RWPE2 (cell line): ENCODE results near the gene FAM187B.

Experiments
- ATAC-seq: fragments of 200-7000 bp; cut with Tn5 transposase; 3 replicates; pipeline ENCODE4 v1.9.1; 2021; ENCODE audit warnings: low read depth
- DNase-seq: peaks from one replicate; pipeline ENCODE4 v3.0.0-alpha.2; 2020; ENCODE audit warnings: low spot score
- H3K27ac ChIP-seq: fragments of 450-650 bp; 2 replicates; pipeline ENCODE4 v1.5.1; 2017; ENCODE audit warnings: mild to moderate bottlenecking; ENCODE audit not compliant: poor library complexity, severe bottlenecking
- H3K27me3 ChIP-seq: fragments of 250-450 bp; sonication (Bioruptor Pico); 2 replicates; pipeline ENCODE4 v1.5.1; 2021; ENCODE audit warnings: mild to moderate bottlenecking, moderate library complexity; ENCODE audit not compliant: insufficient read depth, poor library complexity, severe bottlenecking
- H3K36me3 ChIP-seq: fragments of 250-450 bp; sonication (Bioruptor Pico); 2 replicates; pipeline ENCODE4 v1.5.1; 2020; ENCODE audit warnings: low read depth, mild to moderate bottlenecking, moderate library complexity
- H3K4me1 ChIP-seq: fragments of 250-450 bp; sonication (Bioruptor Pico); 2 replicates; pipeline ENCODE4 v1.5.1; 2021; ENCODE audit warnings: mild to moderate bottlenecking, moderate library complexity; ENCODE audit not compliant: insufficient read depth, poor library complexity, severe bottlenecking
- H3K4me3 ChIP-seq: fragments of 250-450 bp; sonication (Bioruptor Pico); 2 replicates; pipeline ENCODE4 v1.5.1; 2021; ENCODE audit warnings: mild to moderate bottlenecking, moderate library complexity; ENCODE audit not compliant: severe bottlenecking
- H3K9me3 ChIP-seq: fragments of 250-450 bp; sonication (Bioruptor Pico); 2 replicates; pipeline ENCODE4 v1.5.1; 2021; ENCODE audit warnings: mild to moderate bottlenecking, moderate library complexity; ENCODE audit not compliant: severe bottlenecking
- CTCF ChIP-seq: fragments of 450-650 bp; IDR thresholded peaks from one replicate; pipeline ENCODE4 v1.5.1; 2017; ENCODE audit warnings: mild to moderate bottlenecking, moderate library complexity; ENCODE audit not compliant: poor library complexity, severe bottlenecking

Gene FAM187B

GRCh38 chr19:35195830-35196229 lies 32.7 kb downstream of the FAM187B start:
- H3K27me3 ChIP-seq: no peaks in the 10 kb centered on the region
- no peak overlapping the region for H3K27ac ChIP-seq
- H3K9me3 ChIP-seq: no peaks in the 10 kb centered on the region
- H3K36me3 ChIP-seq: no peaks in the 10 kb centered on the region
- no peak for ATAC-seq
- no peaks in the 10 kb centered on the region for H3K4me1 ChIP-seq
- TF ChIP-seq CTCF: no peak
- H3K4me3 ChIP-seq: no peak overlapping the region
- no peak for DNase-seq

GRCh38 chr19:35194012-35194984 lies 34.2 kb downstream of the FAM187B start:
- Histone ChIP-seq H3K27ac (no peak overlapping the region), H3K36me3 (no peaks in the 10 kb centered on the region), H3K4me3 (no peak overlapping the region), H3K9me3 (no peaks in the 10 kb centered on the region), H3K4me1 (no peaks in the 10 kb centered on the region), H3K27me3 (no peaks in the 10 kb centered on the region)
- TF ChIP-seq CTCF: no peak
- ATAC-seq (no peak), DNase-seq (no peak)

GRCh38 chr19:35184884-35185283 lies 43.7 kb downstream of the FAM187B start:
- no peak for TF ChIP-seq CTCF
- no peak overlapping the region for H3K27ac ChIP-seq
- no peak overlapping the region for H3K4me3 ChIP-seq
- DNase-seq: no peak
- no peaks in the 10 kb centered on the region for H3K36me3 ChIP-seq
- no peak for ATAC-seq
- no peaks in the 10 kb centered on the region for H3K4me1 ChIP-seq
- no peaks in the 10 kb centered on the region for H3K27me3 ChIP-seq
- H3K9me3 ChIP-seq: no peaks in the 10 kb centered on the region

- Histone ChIP-seq H3K27ac (no peak overlapping the region), H3K9me3 (no peaks in the 10 kb centered on the region), H3K36me3 (no peaks in the 10 kb centered on the region), H3K4me3 (no peak overlapping the region), H3K4me1 (no peaks in the 10 kb centered on the region), H3K27me3 (no peaks in the 10 kb centered on the region)
- ATAC-seq (no peak), DNase-seq (no peak)
- TF ChIP-seq CTCF: no peak
Measured at GRCh38 chr19:35184267-35184666, 44.3 kb downstream of the FAM187B start.

- no peak for ATAC-seq
- TF ChIP-seq CTCF: no peak
Measured at GRCh38 chr19:35181387-35181786, 47.2 kb downstream of the FAM187B start.

More at GRCh38 chr19:35181387-35181786, 47.2 kb downstream of the FAM187B start:
- Histone ChIP-seq H3K27me3 (no peaks in the 10 kb centered on the region), H3K4me1 (no peaks in the 10 kb centered on the region), H3K9me3 (no peaks in the 10 kb centered on the region), H3K4me3 (no peak overlapping the region), H3K27ac (no peak overlapping the region), H3K36me3 (no peaks in the 10 kb centered on the region)
- DNase-seq: no peak
